ENCODE results near the gene COPZ1. TPM values are rescaled to one million over a fixed set of nuclear protein-coding genes. Genes with fewer than 3 reads are reported as not detected.
"Not testable (repeated sequence)": the region's sequence is repeated elsewhere in the genome, so short reads cannot be mapped to it uniquely, and the experiment has no call there.

The COPZ1 gene, protein sequence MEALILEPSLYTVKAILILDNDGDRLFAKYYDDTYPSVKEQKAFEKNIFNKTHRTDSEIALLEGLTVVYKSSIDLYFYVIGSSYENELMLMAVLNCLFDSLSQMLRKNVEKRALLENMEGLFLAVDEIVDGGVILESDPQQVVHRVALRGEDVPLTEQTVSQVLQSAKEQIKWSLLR
- 135 TPM for polyA plus RNA-seq

DNA sequence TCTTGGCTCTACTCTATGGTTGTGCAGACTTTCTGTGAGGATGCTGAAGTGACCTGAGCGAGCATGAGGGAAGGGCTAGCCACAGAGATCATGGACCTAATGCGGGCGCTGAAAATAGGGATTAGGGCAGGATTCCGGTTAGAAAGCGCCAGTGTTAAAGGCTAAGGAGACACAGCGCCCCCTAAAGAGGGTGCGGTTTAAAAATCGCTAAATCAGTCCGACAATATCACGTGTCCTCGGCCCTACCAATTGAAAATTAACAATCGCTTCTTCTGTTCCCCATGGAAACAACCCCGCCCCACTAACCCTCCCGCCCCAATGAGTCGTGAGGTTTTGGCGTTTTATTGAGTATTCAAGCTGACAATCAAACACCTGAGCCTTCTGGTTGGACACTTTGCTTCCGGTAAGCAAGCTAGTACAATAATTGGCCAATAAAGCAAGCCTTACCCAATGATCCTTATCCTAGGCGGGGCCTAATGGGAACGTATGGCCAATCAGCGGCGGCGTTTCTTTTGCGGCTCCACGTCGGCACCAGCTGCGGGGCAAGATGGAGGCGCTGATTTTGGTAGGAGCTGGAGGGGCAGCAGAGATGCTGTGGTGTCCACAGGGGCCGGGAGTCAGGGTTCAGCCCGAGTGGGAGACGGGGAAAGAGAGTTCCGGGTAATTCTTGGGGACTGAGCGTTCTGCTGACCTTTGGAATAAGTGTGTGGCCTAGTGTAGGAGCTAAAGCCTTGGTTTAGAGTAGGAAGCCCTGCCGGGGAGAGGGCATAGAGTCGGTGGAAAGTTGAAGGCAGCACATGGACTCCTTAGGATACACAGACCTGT lies at the start of gene COPZ1:
COPZ1 (plus strand) TSS at position 515 of the 825 bp plus-strand sequence; CDS start at position 548, 33 bp downstream.
- H3K36me3 Mint-ChIP-seq = peaks cover 1% of the 10 kb centered on the region
- no peaks in the 10 kb centered on the region for H3K27me3 Mint-ChIP-seq
- H3K9me3 Mint-ChIP-seq = no peaks in the 10 kb centered on the region
- peaks cover 12 to 19% (median 19%) of the 10 kb centered on the region in 3 donors for H3K4me1 Mint-ChIP-seq
- H3K4me3 Mint-ChIP-seq = peak within 1 kb of the TSS; percentile 97 to 100 (median 99)
- H3K27ac Mint-ChIP-seq = peak within 1 kb of the TSS; percentile 88 to 100 (median 99)

DNA sequence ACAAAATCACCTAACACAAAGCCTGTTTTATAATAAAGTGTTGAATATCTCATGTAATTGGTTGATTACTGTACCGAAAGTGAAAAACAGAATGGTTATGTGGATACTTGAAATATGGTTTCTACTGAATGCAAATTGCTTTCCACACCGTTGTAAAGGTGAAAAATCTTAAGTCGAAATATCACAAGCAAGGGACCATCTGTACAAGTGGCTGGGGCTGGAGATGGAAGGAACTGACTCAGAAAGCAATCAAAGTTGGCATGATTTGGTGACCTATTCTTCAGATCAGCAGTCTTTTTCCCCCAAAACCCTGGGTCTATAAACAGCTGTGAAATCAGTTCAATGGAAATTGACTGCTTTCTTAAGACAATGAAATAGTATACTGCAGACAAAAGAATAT lies 48.6 kb upstream of the COPZ1 start:
- H3K4me1 Mint-ChIP-seq = peaks cover 24 to 35% (median 25%) of the 10 kb centered on the region in 3 donors
- peak overlapping the region in 1 of 4 donors; percentile 74 for H3K4me3 Mint-ChIP-seq
- no peaks in the 10 kb centered on the region for H3K9me3 Mint-ChIP-seq

DNA sequence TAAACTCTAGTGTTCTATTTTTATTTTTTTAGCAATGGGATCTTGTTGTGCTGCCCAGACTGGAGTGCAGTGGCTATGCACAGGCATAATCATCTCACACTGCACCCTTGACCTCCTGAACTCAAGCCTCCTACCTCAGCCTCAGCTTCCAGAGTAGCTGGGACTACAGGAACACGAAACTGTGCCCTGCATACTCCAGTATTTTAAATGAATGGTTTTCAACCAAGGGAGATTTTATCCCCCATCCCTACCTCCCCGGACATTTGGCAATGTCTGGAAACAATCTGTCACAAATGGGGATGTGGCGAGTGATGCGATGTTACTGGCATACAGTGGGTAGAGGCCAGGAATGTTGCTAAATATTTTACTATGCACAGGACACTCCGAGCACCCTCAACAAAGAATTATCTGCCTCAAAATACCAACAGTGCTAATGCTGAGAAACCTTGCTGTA lies 47.1 kb upstream of the COPZ1 start:
- H3K4me3 Mint-ChIP-seq = peak overlapping the region in 1 of 4 donors; percentile 27
- H3K4me1 Mint-ChIP-seq = peaks cover 29 to 43% (median 36%) of the 10 kb centered on the region in 3 donors
- peaks cover 12% of the 10 kb centered on the region for H3K36me3 Mint-ChIP-seq

More for the DNA sequence above, 48.6 kb upstream of the COPZ1 start:
- Mint-ChIP-seq H3K27ac (peak overlapping the region in 1 of 3 donors; percentile 8), H3K36me3 (no peaks in the 10 kb centered on the region), H3K27me3 (no peaks in the 10 kb centered on the region)

DNA sequence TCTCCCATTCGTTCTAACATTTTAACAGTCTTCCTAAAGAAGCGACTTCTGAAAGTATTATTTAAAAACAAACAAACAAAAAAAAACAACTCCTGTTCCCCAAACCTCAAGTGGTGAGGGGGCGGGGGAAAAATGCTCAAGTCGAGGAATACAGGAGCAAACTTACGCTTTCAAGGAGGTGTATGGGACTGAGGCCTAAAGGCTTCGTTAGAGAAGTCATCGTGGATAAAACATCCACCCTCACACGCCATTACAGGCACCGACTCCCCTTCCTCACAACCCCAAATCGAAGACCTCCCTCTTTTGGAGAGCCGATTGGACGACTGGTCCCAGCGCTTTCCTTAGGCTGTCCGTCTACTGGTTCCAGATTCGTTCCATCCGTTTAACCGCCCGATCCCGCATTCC lies 45.7 kb upstream of the COPZ1 start:
- no peaks in the 10 kb centered on the region for H3K27me3 Mint-ChIP-seq
- no peaks in the 10 kb centered on the region for H3K9me3 Mint-ChIP-seq
- H3K4me3 Mint-ChIP-seq = no peak overlapping the region
- H3K4me1 Mint-ChIP-seq = peaks cover 29 to 56% (median 45%) of the 10 kb centered on the region in 3 donors
- no peak overlapping the region for H3K27ac Mint-ChIP-seq
- peaks cover 12% of the 10 kb centered on the region for H3K36me3 Mint-ChIP-seq

More for the DNA sequence above, 47.1 kb upstream of the COPZ1 start:
- Mint-ChIP-seq H3K9me3 (no peaks in the 10 kb centered on the region), H3K27ac (peak overlapping the region in 1 of 3 donors; percentile 11), H3K27me3 (no peaks in the 10 kb centered on the region)

DNA sequence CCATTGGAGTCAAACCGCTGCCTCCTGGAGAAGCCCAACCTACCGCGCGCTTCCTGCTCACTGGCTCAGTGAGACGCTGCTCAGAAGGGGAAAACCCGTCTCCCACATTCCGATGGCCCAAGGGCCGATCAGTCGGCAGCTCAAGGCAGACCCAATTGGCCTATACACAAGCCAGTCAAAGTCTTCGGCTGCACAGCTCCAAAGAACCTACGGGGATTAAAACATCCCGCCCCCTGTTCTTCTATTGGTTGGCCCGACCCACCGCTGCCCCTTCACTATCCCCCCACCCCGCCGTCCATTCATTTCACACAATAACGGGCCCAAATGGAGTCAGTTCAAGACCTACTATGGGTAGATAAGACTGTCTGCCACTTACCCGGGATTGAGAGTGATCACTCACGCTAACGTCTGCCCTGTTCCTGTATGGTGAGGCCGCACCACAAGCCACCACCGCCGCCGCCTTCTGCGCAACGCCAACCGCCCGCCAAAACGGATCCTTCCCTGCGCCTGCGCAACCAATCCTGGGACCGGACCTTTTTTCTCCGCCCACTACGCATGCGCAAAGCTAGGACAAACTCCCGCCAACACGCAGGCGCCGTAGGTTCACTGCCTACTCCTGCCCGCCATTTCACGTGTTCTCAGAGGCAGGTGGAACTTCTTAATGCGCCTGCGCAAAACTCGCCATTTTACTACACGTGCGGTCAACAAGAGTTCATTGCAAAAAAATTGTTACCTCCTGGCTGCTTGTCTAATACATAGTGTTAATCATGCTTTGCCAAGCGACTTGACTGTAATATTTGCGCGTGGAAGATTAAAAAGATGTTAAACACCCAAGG lies 45.1 kb upstream of the COPZ1 start, which contains the start of gene CBX5:
CBX5 (minus strand) TSS at position 491 of the 836 bp plus-strand sequence. CDS start 22,472 bp downstream, outside the sequence.
- H3K4me1 Mint-ChIP-seq = peaks cover 29 to 60% (median 49%) of the 10 kb centered on the region in 3 donors
- H3K27ac Mint-ChIP-seq = no peak within 1 kb of the TSS
- no peak within 1 kb of the TSS for H3K4me3 Mint-ChIP-seq
- no peaks in the 10 kb centered on the region for H3K9me3 Mint-ChIP-seq
- no peaks in the 10 kb centered on the region for H3K27me3 Mint-ChIP-seq
- H3K36me3 Mint-ChIP-seq = peaks cover 13% of the 10 kb centered on the region

DNA sequence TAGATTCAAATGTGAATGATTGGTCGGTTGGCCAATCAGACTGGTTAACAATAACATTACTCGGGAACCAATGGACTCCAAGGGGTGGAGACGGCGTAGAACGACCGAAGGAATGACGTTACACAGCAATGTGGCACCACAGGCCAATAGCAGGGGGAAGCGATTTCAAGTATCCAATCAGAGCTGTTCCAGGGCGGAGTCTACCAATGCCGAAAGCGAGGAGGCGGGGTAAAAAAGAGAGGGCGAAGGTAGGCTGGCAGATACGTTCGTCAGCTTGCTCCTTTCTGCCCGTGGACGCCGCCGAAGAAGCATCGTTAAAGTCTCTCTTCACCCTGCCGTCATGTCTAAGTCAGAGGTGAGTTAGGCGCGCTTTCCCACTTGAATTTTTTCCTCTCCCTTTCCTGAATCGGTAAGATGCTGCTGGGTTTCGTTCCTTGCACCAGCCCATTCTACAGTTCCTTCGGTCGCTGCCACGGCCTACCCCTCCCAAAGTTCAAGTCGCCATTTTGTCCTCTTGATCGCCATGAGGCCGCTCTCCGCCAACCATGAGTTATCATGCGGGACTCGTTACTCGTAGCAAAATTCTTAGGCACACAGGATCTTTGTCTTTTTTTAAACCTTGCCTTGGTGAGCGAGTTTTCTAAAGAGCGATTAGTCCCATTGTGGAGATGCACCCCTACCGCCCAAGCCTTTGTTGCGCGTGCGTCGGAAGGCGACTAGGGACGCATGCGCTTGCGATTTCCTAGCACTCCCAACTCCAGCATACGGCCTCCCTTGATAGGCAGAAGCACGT lies 44.3 kb upstream of the COPZ1 start, which contains the start of gene HNRNPA1:
HNRNPA1 (plus strand) TSS at position 259 of the 793 bp plus-strand sequence; CDS start at position 341, 82 bp downstream.
- Mint-ChIP-seq H3K27ac (no peak within 1 kb of the TSS), H3K4me1 (peaks cover 33 to 61% (median 53%) of the 10 kb centered on the region in 3 donors), H3K9me3 (no peaks in the 10 kb centered on the region), H3K36me3 (peaks cover 13% of the 10 kb centered on the region), H3K4me3 (no peak within 1 kb of the TSS), H3K27me3 (no peaks in the 10 kb centered on the region)

DNA sequence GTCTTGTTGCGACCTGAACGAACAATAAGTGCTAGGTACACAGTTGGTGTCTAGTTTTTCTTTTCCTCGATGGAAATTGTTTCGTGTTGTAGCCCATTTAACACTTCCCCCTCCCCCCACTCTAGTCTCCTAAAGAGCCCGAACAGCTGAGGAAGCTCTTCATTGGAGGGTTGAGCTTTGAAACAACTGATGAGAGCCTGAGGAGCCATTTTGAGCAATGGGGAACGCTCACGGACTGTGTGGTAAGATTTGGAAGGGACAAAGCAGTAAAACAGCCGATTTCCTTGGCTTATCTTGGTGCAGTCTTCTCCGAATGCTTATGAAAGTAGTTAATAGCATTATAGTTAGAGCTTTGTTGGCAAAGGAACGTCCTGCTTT lies 43.7 kb upstream of the COPZ1 start:
- Mint-ChIP-seq H3K36me3 (peaks cover 15% of the 10 kb centered on the region), H3K4me1 (peaks cover 30 to 60% (median 52%) of the 10 kb centered on the region in 3 donors)
- H3K4me3 Mint-ChIP-seq, H3K27ac Mint-ChIP-seq, H3K9me3 Mint-ChIP-seq, H3K27me3 Mint-ChIP-seq: not testable (repeated sequence)

DNA sequence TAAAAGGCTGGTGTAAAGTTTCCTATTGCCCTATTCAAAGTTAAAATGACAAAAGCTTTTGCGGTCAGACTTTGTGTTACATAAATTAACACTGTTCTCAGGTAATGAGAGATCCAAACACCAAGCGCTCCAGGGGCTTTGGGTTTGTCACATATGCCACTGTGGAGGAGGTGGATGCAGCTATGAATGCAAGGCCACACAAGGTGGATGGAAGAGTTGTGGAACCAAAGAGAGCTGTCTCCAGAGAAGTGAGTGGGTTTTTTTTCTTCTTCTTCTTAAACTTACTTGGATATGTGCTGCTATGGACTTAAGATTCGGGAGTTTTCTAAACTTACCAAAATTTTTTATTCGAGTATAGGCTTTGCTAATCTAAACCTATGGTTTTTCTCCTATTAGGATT lies 43.2 kb upstream of the COPZ1 start:
- peaks cover 15% of the 10 kb centered on the region for H3K36me3 Mint-ChIP-seq
- H3K9me3 Mint-ChIP-seq, H3K27me3 Mint-ChIP-seq, H3K27ac Mint-ChIP-seq, H3K4me3 Mint-ChIP-seq: not testable (repeated sequence)
- H3K4me1 Mint-ChIP-seq = peaks cover 29 to 59% (median 51%) of the 10 kb centered on the region in 3 donors

DNA sequence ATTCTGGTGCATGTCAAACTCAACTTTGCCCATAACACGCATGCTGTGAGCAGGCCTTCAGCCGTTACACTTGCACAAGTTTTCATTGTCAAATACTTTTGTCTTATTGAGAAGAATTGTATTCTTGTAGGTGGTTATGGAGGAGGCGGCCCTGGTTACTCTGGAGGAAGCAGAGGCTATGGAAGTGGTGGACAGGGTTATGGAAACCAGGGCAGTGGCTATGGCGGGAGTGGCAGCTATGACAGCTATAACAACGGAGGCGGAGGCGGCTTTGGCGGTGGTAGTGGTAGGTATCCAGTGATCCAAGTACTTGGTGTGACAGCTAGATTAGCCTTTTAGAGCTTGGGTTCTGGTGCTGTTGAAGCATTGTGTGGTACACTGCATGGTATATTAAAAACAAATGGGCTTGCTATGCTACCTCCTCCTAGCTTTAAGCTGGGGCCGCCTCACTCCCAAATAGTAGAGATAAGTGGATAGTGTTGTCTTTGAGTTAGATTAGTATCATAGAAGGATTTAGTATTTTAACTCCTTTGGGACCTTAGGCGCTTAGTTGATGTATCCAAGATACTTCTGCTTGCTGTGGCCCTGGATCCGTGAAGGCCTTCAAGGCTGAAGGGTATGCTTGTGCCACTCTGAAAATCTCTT lies 41.9 kb upstream of the COPZ1 start:
- H3K27ac Mint-ChIP-seq = peak overlapping the region in 2 of 3 donors; percentile 71 to 92
- H3K4me3 Mint-ChIP-seq = no peak overlapping the region
- no peaks in the 10 kb centered on the region for H3K27me3 Mint-ChIP-seq
- peaks cover 15% of the 10 kb centered on the region for H3K36me3 Mint-ChIP-seq
- peaks cover 33 to 51% (median 45%) of the 10 kb centered on the region in 3 donors for H3K4me1 Mint-ChIP-seq
- no peaks in the 10 kb centered on the region for H3K9me3 Mint-ChIP-seq

DNA sequence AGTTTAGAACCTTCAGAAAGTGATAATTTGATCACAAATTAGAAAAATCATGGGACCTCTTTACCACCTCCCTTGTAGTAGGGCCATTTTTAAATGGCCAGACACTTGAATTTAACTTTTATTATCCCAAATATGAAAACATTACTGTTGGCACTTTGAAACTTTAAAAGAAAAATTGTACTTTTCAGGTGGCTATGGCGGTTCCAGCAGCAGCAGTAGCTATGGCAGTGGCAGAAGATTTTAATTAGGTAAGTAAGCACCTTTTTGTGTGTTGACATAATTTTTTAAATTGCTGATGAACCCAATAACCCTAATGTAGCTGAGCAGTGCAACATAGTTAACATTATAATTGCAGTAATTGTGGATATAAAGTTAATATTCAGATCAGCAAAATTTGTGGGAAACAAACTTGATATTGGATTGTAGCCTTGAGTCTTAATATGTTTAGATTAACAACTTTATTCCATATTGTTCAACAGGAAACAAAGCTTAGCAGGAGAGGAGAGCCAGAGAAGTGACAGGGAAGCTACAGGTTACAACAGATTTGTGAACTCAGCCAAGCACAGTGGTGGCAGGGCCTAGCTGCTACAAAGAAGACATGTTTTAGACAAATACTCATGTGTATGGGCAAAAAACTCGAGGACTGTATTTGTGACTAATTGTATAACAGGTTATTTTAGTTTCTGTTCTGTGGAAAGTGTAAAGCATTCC lies 40.7 kb upstream of the COPZ1 start:
- H3K27me3 Mint-ChIP-seq, H3K9me3 Mint-ChIP-seq: not testable (repeated sequence)
- Mint-ChIP-seq H3K4me3 (peak overlapping the region in 3 of 4 donors; percentile 17 to 58 (median 39)), H3K27ac (peak overlapping the region in 2 of 3 donors; percentile 25 to 81), H3K36me3 (peaks cover 15% of the 10 kb centered on the region), H3K4me1 (peaks cover 31 to 42% (median 39%) of the 10 kb centered on the region in 3 donors)

DNA sequence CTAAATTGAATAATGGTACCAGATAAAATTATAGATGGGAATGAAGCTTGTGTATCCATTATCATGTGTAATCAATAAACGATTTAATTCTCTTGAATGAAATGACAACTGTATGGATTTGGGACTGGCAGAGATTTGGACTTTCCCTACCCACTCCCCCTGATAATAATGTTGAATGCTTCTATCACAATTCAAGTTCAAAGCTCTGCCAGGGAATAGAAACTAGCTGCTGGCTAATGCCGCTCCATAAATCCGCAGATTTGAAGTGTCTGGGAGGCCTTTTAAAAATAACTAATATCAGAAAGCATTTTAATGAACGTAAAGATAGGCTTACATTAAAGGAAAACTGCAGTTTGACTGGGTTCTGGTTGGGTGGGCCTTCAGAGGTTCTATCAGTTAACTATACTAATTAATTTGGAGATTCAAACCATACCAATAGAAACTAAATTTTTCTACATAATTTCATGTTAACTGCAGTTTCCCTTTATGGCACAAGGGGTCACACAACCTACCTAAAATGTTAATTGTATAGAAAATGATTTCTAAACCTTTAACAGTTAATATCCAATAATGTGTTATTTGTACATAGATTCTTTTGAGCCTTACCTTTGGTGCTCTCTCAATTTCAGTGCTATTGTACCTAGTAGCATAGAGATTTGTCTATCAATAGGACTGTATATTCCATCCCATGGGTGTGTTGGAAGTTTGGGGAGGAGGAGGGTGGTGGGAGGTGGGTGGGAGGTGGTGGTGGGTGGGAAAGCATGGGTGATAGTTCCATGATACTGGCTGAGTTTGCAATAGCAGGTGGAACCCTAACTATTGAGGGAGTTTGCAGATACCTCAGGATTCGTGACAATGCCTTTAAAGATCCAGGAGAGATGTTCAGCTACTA lies 39.5 kb upstream of the COPZ1 start:
- no peaks in the 10 kb centered on the region for H3K27me3 Mint-ChIP-seq
- H3K4me3 Mint-ChIP-seq = peak overlapping the region in 3 of 4 donors; percentile 32 to 76 (median 59)
- H3K36me3 Mint-ChIP-seq = peaks cover 15% of the 10 kb centered on the region
- peak overlapping the region; percentile 35 to 92 (median 81) for H3K27ac Mint-ChIP-seq
- H3K9me3 Mint-ChIP-seq = no peaks in the 10 kb centered on the region
- H3K4me1 Mint-ChIP-seq = peaks cover 38 to 44% (median 39%) of the 10 kb centered on the region in 3 donors

Measured in IgD-negative memory B cell (primary cell).